HepG2 (cell line): ENCODE results near the gene PPEF2. TPM values are rescaled to one million over a fixed set of nuclear protein-coding genes. Genes with fewer than 3 reads are reported as not detected.

Experiments
- BHLHE40 ChIP-seq: IDR thresholded peaks from 2 replicates; pipeline ENCODE4 v1.6.1; 2011; ENCODE audit warnings: low read length, improper control_type of control experiment
- CBFB ChIP-seq: sonication (generic); formaldehyde crosslinking; IDR thresholded peaks from 2 replicates; pipeline ENCODE4 v1.4.0; 2020; ENCODE audit warnings: missing genetic modification reagents
- DZIP1 ChIP-seq: sonication (generic); formaldehyde crosslinking; IDR thresholded peaks from 2 replicates; pipeline ENCODE4 v1.5.0; 2020; ENCODE audit warnings: mild to moderate bottlenecking, missing genetic modification reagents
- FOXO1 ChIP-seq: sonication (generic); formaldehyde crosslinking; IDR thresholded peaks from 2 replicates; pipeline ENCODE4 v1.4.0; 2020; ENCODE audit warnings: missing genetic modification reagents
- JUN ChIP-seq: sonication (generic); formaldehyde crosslinking; IDR thresholded peaks from 2 replicates; pipeline ENCODE4 v1.4.0; 2020; ENCODE audit warnings: mild to moderate bottlenecking, missing genetic modification reagents
- KDM5B ChIP-seq: sonication (generic); formaldehyde crosslinking; IDR thresholded peaks from 2 replicates; pipeline ENCODE4 v1.4.0; 2020; ENCODE audit warnings: missing genetic modification reagents, mild to moderate bottlenecking, borderline replicate concordance
- MED13 ChIP-seq: sonication (generic); formaldehyde crosslinking; IDR thresholded peaks from 2 replicates; pipeline ENCODE4 v1.5.0; 2020; ENCODE audit warnings: missing genetic modification reagents
- MTF2 ChIP-seq: sonication (generic); formaldehyde crosslinking; IDR thresholded peaks from 2 replicates; pipeline ENCODE4 v1.5.0; 2020; ENCODE audit warnings: missing genetic modification reagents, borderline replicate concordance
- NFYB ChIP-seq: sonication (generic); formaldehyde crosslinking; IDR thresholded peaks from 2 replicates; pipeline ENCODE4 v1.4.0; 2020; ENCODE audit warnings: missing genetic modification reagents
- POLR2AphosphoS2 ChIP-seq: IDR thresholded peaks from 2 replicates; pipeline ENCODE4 v1.6.1; 2011; ENCODE audit warnings: low read depth, low read length, improper control_type of control experiment
- SALL1 ChIP-seq: sonication (generic); formaldehyde crosslinking; IDR thresholded peaks from 2 replicates; pipeline ENCODE4 v1.8.0; 2022; ENCODE audit warnings: mild to moderate bottlenecking, missing genetic modification reagents
- TEAD2 ChIP-seq: sonication (generic); formaldehyde crosslinking; IDR thresholded peaks from 2 replicates; pipeline ENCODE4 v1.9.0; 2021; ENCODE audit warnings: missing genetic modification reagents
- TSC22D2 ChIP-seq: sonication (generic); formaldehyde crosslinking; IDR thresholded peaks from 2 replicates; pipeline ENCODE4 v1.5.1; 2020; ENCODE audit warnings: missing genetic modification reagents, mild to moderate bottlenecking, borderline replicate concordance
- YEATS4 ChIP-seq: sonication (generic); formaldehyde crosslinking; IDR thresholded peaks from 2 replicates; pipeline ENCODE4 v1.4.0; 2020; ENCODE audit warnings: missing genetic modification reagents, borderline replicate concordance
- ZFX ChIP-seq: sonication (generic); formaldehyde crosslinking; IDR thresholded peaks from 2 replicates; pipeline ENCODE4 v1.4.0; 2020; ENCODE audit warnings: mild to moderate bottlenecking, low read depth, missing genetic modification reagents, moderate library complexity
- ZNF230 ChIP-seq: sonication (generic); formaldehyde crosslinking; IDR thresholded peaks from 2 replicates; pipeline ENCODE4 v1.4.0; 2020; ENCODE audit warnings: mild to moderate bottlenecking, missing genetic modification reagents
- ZNF564 ChIP-seq: sonication (generic); formaldehyde crosslinking; IDR thresholded peaks from 2 replicates; pipeline ENCODE4 v1.8.1; 2023; ENCODE audit warnings: mild to moderate bottlenecking, missing genetic modification reagents
- polyA plus RNA-seq, 8 experiments: library from polyadenylated mRNA; depleted of rRNA in 3 of 8; stranded (reverse) in 7 of 8; unstranded in 1 of 8; fragments of >200 nt; fragmentation: Illumina TruSeq in 4 of 8; extraction: Trizol in 4 of 8; gene quantifications; 2 replicates each; pipeline versions ENCODE4 v1.2.1 to v1.2.3, GENCODE V29; 2011 to 2016; ENCODE audit warnings: low read depth in 4 of 8, missing spikeins in 1 of 8, mixed read lengths in 1 of 8; ENCODE audit not compliant: insufficient read depth in 1 of 8
- total RNA-seq, 5 experiments: library from RNA; depleted of rRNA; stranded (reverse); fragments of >200 nt; fragmentation: Illumina TruSeq; extraction: Trizol; gene quantifications; 2 replicates each; pipeline ENCODE4 v1.2.3, GENCODE V29; 2016; ENCODE audit warnings: low read depth in 1 of 5
- TF ChIP-seq, protein P1 (sequence below): sonication (generic); formaldehyde crosslinking; IDR thresholded peaks from 2 replicates; pipeline ENCODE4 v1.8.1; 2023; ENCODE audit warnings: mild to moderate bottlenecking, moderate library complexity, missing genetic modification reagents
- TF ChIP-seq, protein P2 (sequence below): sonication (generic); formaldehyde crosslinking; IDR thresholded peaks from 2 replicates; pipeline ENCODE4 v1.4.0; 2020; ENCODE audit warnings: mild to moderate bottlenecking, missing genetic modification reagents
- TF ChIP-seq, protein P3 (sequence below): sonication (generic); formaldehyde crosslinking; IDR thresholded peaks from 2 replicates; pipeline ENCODE4 v1.5.1; 2020; ENCODE audit warnings: missing genetic modification reagents, mild to moderate bottlenecking, borderline replicate concordance
- TF ChIP-seq, protein P4 (sequence below): sonication (generic); formaldehyde crosslinking; IDR thresholded peaks from 2 replicates; pipeline ENCODE4 v1.4.0; 2020; ENCODE audit warnings: low read depth, mild to moderate bottlenecking, missing genetic modification reagents

Gene PPEF2
- total and polyA plus RNA-seq, 2 of the 13 experiments (the other 11 are each of a cell fraction or from before 2014, with no cell fraction given) = 0.01 TPM; not detected in 1

- TF ChIP-seq BHLHE40 (no peak; the same call in 1 of the 2 replicates), ZNF230 (peak; percentile 81; the same call in 1 of the 2 replicates), JUN (CRISPR knock-in tag) (no peak), DZIP1 (CRISPR knock-in tag) (peak; percentile 19; the same call in 1 of the 2 replicates), YEATS4 (peak; percentile 58; the same call in 1 of the 2 replicates), TSC22D2 (CRISPR knock-in tag) (0 out of 2 replicates have a peak, but pooled peaks have one; percentile 26), NFYB (CRISPR knock-in tag) (no peak), CBFB (CRISPR knock-in tag) (peak; percentile 38; the same call in 1 of the 2 replicates), MTF2 (no peak), MED13 (CRISPR knock-in tag) (0 out of 2 replicates have a peak, but pooled peaks have one; percentile 3), FOXO1 (CRISPR knock-in tag) (no peak), POLR2AphosphoS2 (no peak), ZFX (CRISPR knock-in tag) (peak; percentile 64; the same call in 1 of the 2 replicates), KDM5B (CRISPR knock-in tag) (peak; percentile 62; the same call in 1 of the 2 replicates), SALL1 (CRISPR knock-in tag) (peak; percentile 81; the same call in 1 of the 2 replicates), ZNF564 (CRISPR knock-in tag) (0 out of 2 replicates have a peak, but pooled peaks have one; percentile 52), TEAD2 (CRISPR knock-in tag) (no peak)
- TF ChIP-seq, protein P1, sequence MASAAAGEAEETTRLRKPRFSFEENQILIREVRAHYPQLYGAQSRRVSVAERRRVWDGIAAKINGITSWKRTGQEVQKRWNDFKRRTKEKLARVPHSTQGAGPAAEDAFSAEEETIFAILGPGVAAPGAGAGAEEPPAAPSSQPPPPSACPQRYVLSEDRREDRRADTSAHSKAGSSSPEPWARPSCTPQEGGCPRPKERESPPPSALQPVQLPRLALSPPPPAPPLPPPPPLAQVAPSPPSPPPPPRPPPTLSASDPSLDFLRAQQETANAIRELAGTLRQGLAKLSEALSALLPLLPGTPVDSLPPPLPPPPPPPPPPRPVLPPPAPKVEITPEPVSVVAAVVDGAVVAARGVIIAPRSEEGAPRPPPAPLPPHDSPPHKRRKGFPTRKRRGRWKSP = peak; percentile 91
- TF ChIP-seq, protein P2, sequence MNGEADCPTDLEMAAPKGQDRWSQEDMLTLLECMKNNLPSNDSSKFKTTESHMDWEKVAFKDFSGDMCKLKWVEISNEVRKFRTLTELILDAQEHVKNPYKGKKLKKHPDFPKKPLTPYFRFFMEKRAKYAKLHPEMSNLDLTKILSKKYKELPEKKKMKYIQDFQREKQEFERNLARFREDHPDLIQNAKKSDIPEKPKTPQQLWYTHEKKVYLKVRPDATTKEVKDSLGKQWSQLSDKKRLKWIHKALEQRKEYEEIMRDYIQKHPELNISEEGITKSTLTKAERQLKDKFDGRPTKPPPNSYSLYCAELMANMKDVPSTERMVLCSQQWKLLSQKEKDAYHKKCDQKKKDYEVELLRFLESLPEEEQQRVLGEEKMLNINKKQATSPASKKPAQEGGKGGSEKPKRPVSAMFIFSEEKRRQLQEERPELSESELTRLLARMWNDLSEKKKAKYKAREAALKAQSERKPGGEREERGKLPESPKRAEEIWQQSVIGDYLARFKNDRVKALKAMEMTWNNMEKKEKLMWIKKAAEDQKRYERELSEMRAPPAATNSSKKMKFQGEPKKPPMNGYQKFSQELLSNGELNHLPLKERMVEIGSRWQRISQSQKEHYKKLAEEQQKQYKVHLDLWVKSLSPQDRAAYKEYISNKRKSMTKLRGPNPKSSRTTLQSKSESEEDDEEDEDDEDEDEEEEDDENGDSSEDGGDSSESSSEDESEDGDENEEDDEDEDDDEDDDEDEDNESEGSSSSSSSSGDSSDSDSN (CRISPR knock-in tag) = peak; percentile 98
- TF ChIP-seq, protein P3, sequence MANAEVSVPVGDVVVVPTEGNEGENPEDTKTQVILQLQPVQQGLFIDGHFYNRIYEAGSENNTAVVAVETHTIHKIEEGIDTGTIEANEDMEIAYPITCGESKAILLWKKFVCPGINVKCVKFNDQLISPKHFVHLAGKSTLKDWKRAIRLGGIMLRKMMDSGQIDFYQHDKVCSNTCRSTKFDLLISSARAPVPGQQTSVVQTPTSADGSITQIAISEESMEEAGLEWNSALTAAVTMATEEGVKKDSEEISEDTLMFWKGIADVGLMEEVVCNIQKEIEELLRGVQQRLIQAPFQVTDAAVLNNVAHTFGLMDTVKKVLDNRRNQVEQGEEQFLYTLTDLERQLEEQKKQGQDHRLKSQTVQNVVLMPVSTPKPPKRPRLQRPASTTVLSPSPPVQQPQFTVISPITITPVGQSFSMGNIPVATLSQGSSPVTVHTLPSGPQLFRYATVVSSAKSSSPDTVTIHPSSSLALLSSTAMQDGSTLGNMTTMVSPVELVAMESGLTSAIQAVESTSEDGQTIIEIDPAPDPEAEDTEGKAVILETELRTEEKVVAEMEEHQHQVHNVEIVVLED (CRISPR knock-in tag) = peak; percentile 54
- TF ChIP-seq, protein P4, sequence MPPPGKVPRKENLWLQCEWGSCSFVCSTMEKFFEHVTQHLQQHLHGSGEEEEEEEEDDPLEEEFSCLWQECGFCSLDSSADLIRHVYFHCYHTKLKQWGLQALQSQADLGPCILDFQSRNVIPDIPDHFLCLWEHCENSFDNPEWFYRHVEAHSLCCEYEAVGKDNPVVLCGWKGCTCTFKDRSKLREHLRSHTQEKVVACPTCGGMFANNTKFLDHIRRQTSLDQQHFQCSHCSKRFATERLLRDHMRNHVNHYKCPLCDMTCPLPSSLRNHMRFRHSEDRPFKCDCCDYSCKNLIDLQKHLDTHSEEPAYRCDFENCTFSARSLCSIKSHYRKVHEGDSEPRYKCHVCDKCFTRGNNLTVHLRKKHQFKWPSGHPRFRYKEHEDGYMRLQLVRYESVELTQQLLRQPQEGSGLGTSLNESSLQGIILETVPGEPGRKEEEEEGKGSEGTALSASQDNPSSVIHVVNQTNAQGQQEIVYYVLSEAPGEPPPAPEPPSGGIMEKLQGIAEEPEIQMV (CRISPR knock-in tag) = peak; percentile 78; the same call in 1 of the 2 replicates
Observed at GRCh38 chr4:75940692-75941253, 38.5 kb upstream of the PPEF2 start, which contains the start of gene NAAA (continued).
